GM06990 (cell line): Measurements from ENCODE around the gene GP1BB.
"Not testable (repeated sequence)": the region's sequence is repeated elsewhere in the genome, so short reads cannot be mapped to it uniquely, and the experiment has no call there.

ENCODE experiments used
- DNase-seq: peaks from one replicate; pipeline ENCODE4 v3.0.0-alpha.2; 2011; ENCODE audit not compliant: insufficient read length; ENCODE audit errors: extremely low read depth
- H3K27me3 ChIP-seq: replicated peaks from 2 replicates; pipeline ENCODE4 v1.6.0; 2011; ENCODE audit warnings: low read length; ENCODE audit not compliant: control insufficient read depth, insufficient read depth
- H3K36me3 ChIP-seq: 2 replicates; pipeline ENCODE4 v1.5.1; 2011; ENCODE audit warnings: low read length; ENCODE audit not compliant: control insufficient read depth, insufficient read depth
- H3K4me3 ChIP-seq: replicated peaks from 2 replicates; pipeline ENCODE4 v1.5.1; 2011; ENCODE audit warnings: low read depth, mild to moderate bottlenecking, control low read depth, low read length
- CTCF ChIP-seq: IDR thresholded peaks from 2 replicates; pipeline ENCODE4 v1.5.1; 2011; ENCODE audit warnings: low read length, control low read depth, mild to moderate bottlenecking, inconsistent platforms; ENCODE audit not compliant: insufficient read depth, poor library complexity, severe bottlenecking

The GP1BB gene

GRCh38 chr22:19723232-19723982 is at the start of gene GP1BB:
GP1BB (plus strand) TSS chr22:19723539; CDS start chr22:19723570, 31 bp downstream.
- peak; percentile 40 for DNase-seq
- TF ChIP-seq CTCF = peak; percentile 10
- Histone ChIP-seq H3K27me3 (peaks cover 2% of the 10 kb centered on the region), H3K36me3 (no peaks in the 10 kb centered on the region), H3K4me3 (no peak within 1 kb of the TSS)

- DNase-seq = no peak
- H3K27me3 ChIP-seq = no peaks in the 10 kb centered on the region
- H3K36me3 ChIP-seq = no peaks in the 10 kb centered on the region
- H3K4me3 ChIP-seq = no peak overlapping the region
- TF ChIP-seq CTCF = no peak
These were observed 49.7 kb upstream of the GP1BB start for GRCh38 chr22:19673660-19674059.

- Histone ChIP-seq H3K27me3 (no peaks in the 10 kb centered on the region), H3K4me3 (no peak overlapping the region), H3K36me3 (no peaks in the 10 kb centered on the region)
- no peak for DNase-seq
- no peak for TF ChIP-seq CTCF
These were observed 49.0 kb upstream of the GP1BB start for GRCh38 chr22:19674129-19674928.

- Histone ChIP-seq H3K27me3 (no peaks in the 10 kb centered on the region), H3K36me3 (no peaks in the 10 kb centered on the region), H3K4me3 (no peak overlapping the region)
- TF ChIP-seq CTCF = no peak
- no peak for DNase-seq
These were observed 48.4 kb upstream of the GP1BB start for GRCh38 chr22:19674929-19675253.

GRCh38 chr22:19675428-19675827 is 47.9 kb upstream of the GP1BB start:
- DNase-seq = no peak
- Histone ChIP-seq H3K4me3 (no peak overlapping the region), H3K27me3 (no peaks in the 10 kb centered on the region; the same call in 1 of the 2 replicates), H3K36me3 (no peaks in the 10 kb centered on the region)
- TF ChIP-seq CTCF = no peak

GRCh38 chr22:19676437-19676836 is 46.9 kb upstream of the GP1BB start:
- not testable (repeated sequence) for DNase-seq, H3K4me3 ChIP-seq, H3K36me3 ChIP-seq, H3K27me3 ChIP-seq
